Naive thymus-derived CD8-positive, alpha-beta T cell (primary cell): Measurements from ENCODE around the gene LRRC4B. TPM values are rescaled to one million over a fixed set of nuclear protein-coding genes. Genes with fewer than 3 reads are reported as not detected.

Source experiments
- ATAC-seq, 2 donors: fragments of 150-1000 bp; cut with Tn5 transposase in 1 of 2; sonication (Bioruptor Pico), chemical (Tn5 transposase) in 1 of 2; 1 replicate in 1 of 2; 2 replicates in 1 of 2; pipeline ENCODE4 v1.10.0; 2021; ENCODE audit warnings: mild to moderate bottlenecking in 2 of 2, moderate library complexity in 2 of 2
- POLR2A ChIA-PET: fragments of 350-600 bp; sonication (Branson Sonifier 250); formaldehyde crosslinking; loops from one replicate; lab custom pipeline; 2021; ENCODE audit warnings: antibody characterized with exemption; lab: Charles Lee
- DNase-seq, 10 donors: peaks; one replicate each; pipeline versions ENCODE4 v3.0.0 to v3.0.0-alpha.2; 2020 to 2022
- H3K27ac Mint-ChIP-seq, 10 donors: one replicate each; pipeline ENCODE4 v1.8.0; 2020 to 2022; ENCODE audit warnings: mild to moderate bottlenecking in 10 of 10, mixed read lengths in 10 of 10, moderate library complexity in 4 of 10, inconsistent platforms in 1 of 10
- H3K27me3 Mint-ChIP-seq, 5 donors: one replicate each; pipeline ENCODE4 v1.8.0; 2021 to 2022; ENCODE audit warnings: mixed read lengths in 5 of 5
- H3K36me3 Mint-ChIP-seq, 3 donors: one replicate each; pipeline ENCODE4 v1.8.0; 2020 to 2022; ENCODE audit warnings: mixed read lengths in 3 of 3, mild to moderate bottlenecking in 2 of 3, inconsistent platforms in 1 of 3
- H3K4me1 Mint-ChIP-seq, 4 donors: one replicate each; pipeline ENCODE4 v1.8.0; 2021 to 2022; ENCODE audit warnings: mixed read lengths in 4 of 4
- H3K4me3 Mint-ChIP-seq, 10 donors: one replicate each; pipeline ENCODE4 v1.8.0; 2020 to 2022; ENCODE audit warnings: mild to moderate bottlenecking in 10 of 10, mixed read lengths in 10 of 10, moderate library complexity in 6 of 10, inconsistent platforms in 1 of 10
- H3K9me3 Mint-ChIP-seq, 9 donors: one replicate each; pipeline ENCODE4 v1.8.0; 2020 to 2022; ENCODE audit warnings: mixed read lengths in 9 of 9, mild to moderate bottlenecking in 3 of 9, inconsistent platforms in 1 of 9, moderate library complexity in 1 of 9
- polyA plus RNA-seq, 3 donors: library from polyadenylated mRNA; unstranded; fragments of 300-500 nt; fragmentation: Illumina TruSeq; gene quantifications; one replicate each; pipeline ENCODE4 v1.2.3, GENCODE V29; 2021
- total RNA-seq, 8 experiments: library from RNA in 2 of 8; stranded (reverse) in 2 of 8; gene quantifications; one replicate each; pipeline ENCODE4 v1.2.3 and lab custom pipeline; 2021 to 2026

LRRC4B gene
- total and polyA plus RNA-seq, 5 experiments from 2014 or later, result not detected

DNA sequence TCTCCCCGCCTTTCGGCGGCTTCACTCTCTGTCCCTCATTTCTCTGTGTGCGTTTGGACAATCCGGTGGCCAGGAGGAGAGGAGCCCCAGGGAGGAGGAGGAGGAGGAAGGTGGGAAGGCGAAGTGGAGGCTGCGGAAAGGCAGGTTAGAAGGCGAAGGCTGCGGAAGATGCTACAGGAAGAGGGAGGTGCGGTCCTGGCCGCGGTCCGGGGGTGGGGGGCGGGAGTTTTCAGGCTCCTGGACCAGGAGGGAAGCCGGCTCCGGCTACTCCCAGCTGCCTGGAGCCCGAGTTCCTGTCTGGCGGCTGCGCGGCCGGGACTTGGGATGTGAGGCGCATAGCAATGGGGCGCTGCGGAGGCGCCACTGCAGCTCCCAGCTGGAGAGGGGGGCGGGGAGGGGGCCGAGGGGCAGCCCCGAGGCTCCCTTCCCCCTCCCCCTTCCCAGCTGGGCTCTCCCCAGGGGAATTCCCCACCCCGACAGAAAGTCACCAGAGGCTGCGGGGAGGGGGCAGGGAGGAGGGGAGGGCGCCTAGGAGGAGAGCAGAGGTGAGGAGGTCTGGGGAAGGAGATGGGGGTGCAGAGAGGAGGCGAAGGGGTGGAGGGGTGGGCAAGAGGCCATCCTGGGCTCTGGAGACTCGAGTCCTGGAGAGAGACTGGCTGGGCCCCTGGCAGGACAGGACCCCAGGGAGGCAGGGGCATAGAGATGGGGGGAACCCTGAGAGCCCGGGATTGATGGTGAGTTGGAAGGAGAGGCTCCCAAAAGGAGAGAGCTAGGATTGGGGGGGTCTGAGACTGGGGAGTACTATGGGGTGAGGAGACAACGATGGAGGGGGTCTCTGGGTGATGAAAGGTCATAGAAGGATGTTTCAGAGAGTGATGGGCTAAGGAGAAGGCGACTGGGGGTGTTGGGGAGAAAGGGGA is 2.0 kb downstream of the LRRC4B start:
- peaks cover 0 to 2% (median 0%) of the 10 kb centered on the region in 3 donors for H3K36me3 Mint-ChIP-seq
- no peak for ATAC-seq
- H3K4me3 Mint-ChIP-seq, result peak overlapping the region in 5 of 10 donors; percentile 22 to 74 (median 41)
- H3K4me1 Mint-ChIP-seq, result peaks cover 6 to 21% (median 13%) of the 10 kb centered on the region in 4 donors
- POLR2A ChIA-PET, result no interaction called here
- H3K9me3 Mint-ChIP-seq, result peaks cover 0 to 2% (median 0%) of the 10 kb centered on the region in 9 donors
- peaks cover 28 to 82% (median 65%) of the 10 kb centered on the region in 5 donors for H3K27me3 Mint-ChIP-seq
- no peak overlapping the region for H3K27ac Mint-ChIP-seq
- no peak for DNase-seq

DNA sequence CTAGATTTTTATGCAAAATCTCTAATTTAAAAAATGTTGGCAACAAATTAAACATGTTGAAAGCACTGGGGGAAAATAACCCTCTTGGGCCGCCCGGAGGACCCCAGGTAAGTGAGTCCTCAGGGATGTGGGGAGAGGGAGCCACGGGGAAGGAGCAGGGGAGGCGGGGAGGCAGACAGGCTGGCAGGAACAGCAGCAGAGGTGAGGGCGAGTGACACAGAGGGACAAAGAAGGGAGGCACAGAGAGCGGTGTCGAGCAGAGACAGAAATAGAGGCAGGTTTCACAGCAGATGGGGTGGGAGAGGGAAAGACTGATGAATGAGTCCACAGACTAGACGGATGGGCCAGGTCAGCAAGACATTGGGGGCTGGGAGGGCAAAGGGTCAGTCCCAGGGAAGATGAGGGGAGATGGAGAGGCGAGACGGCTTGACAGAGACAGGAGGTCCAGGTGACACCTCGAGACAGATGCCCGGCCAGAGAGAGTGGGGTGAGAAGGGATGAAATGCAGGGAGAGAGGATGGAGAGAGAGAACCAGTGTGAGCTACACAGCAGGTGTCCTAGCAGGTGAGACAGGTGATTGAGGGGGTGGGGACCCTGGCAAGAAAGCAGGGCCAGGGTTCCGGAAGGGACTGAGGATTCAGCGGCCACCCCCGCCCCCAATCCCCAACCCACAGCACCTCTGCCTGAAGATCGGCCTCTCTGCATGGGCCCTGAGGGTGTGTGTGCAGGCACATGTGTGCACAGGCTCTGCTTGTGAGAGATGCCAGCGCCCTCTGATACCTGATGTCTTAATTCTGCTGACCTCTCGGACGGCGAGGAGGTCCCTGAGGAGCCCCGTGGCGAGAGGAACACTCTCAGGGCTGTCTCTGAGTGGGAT is 3.8 kb downstream of the LRRC4B start:
- Mint-ChIP-seq H3K9me3 (peaks cover 0 to 2% (median 0%) of the 10 kb centered on the region in 9 donors), H3K27ac (peak overlapping the region in 1 of 10 donors; percentile 5), H3K4me1 (peaks cover 6 to 21% (median 13%) of the 10 kb centered on the region in 4 donors), H3K36me3 (peaks cover 0 to 2% (median 0%) of the 10 kb centered on the region in 3 donors), H3K4me3 (no peak overlapping the region), H3K27me3 (peaks cover 27 to 72% (median 54%) of the 10 kb centered on the region in 5 donors)
- POLR2A ChIA-PET, result no interaction called here
- no peak for DNase-seq
- no peak for ATAC-seq

DNA sequence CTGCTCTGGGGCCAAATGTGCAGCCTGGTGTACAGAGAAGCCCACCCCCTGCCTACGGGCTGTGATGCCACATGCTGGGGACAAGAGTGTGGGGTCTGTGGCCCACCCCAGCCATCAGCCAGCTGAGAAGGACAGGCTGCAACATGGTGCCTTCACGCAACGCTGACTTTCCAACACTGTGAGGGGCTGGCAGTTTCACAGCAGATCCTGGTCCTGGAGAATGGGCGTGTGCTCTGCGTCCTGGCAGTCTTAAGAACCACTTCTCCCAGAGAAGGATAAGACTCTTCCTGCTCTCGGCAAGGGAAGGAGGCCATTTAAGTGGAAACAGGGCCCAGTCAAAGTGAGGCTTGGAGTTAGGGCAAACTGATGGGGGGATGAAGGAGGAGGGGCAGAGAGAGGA is 4.6 kb downstream of the LRRC4B start:
- ATAC-seq, result no peak
- H3K4me3 Mint-ChIP-seq, result no peak overlapping the region
- POLR2A ChIA-PET, result no interaction called here
- no peak for DNase-seq
- H3K36me3 Mint-ChIP-seq, result peaks cover 0 to 5% (median 0%) of the 10 kb centered on the region in 3 donors
- peaks cover 27 to 74% (median 50%) of the 10 kb centered on the region in 5 donors for H3K27me3 Mint-ChIP-seq
- H3K27ac Mint-ChIP-seq, result peak overlapping the region in 1 of 10 donors; percentile 83
- peaks cover 6 to 21% (median 13%) of the 10 kb centered on the region in 4 donors for H3K4me1 Mint-ChIP-seq
- H3K9me3 Mint-ChIP-seq, result peaks cover 0 to 2% (median 0%) of the 10 kb centered on the region in 9 donors

DNA sequence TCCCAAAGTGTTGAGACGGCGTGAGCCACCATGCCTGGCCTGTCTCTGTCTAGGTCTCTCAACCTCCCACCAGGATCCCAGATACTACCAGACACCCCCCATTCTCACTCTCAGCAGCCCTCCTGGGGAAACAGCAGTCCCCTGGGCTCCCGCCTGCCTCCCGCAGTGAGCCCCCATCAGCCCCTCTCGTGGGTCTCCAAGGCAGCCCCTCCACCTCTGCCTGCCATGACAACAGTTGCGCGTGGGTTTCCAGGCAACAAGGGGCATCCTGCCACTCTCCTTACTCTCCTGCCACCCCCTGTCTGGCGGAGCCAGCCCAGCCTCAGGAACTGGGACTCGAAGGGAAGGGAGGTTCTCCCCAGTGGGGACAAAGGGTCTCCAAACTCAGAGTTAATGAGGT is 5.2 kb downstream of the LRRC4B start:
- H3K27me3 Mint-ChIP-seq, result peaks cover 30 to 79% (median 53%) of the 10 kb centered on the region in 5 donors
- peaks cover 0 to 2% (median 0%) of the 10 kb centered on the region in 9 donors for H3K9me3 Mint-ChIP-seq
- POLR2A ChIA-PET, result interaction anchor here (0.5 kb wide), 1 partner anchor 219 kb away, joined by 4 read pairs; no protein-coding TSS in a partner anchor
- H3K4me1 Mint-ChIP-seq, result peaks cover 6 to 21% (median 13%) of the 10 kb centered on the region in 4 donors
- H3K4me3 Mint-ChIP-seq, result no peak overlapping the region
- DNase-seq, result no peak
- no peak overlapping the region for H3K27ac Mint-ChIP-seq
- ATAC-seq, result no peak
- H3K36me3 Mint-ChIP-seq, result peaks cover 0 to 5% (median 0%) of the 10 kb centered on the region in 3 donors

DNA sequence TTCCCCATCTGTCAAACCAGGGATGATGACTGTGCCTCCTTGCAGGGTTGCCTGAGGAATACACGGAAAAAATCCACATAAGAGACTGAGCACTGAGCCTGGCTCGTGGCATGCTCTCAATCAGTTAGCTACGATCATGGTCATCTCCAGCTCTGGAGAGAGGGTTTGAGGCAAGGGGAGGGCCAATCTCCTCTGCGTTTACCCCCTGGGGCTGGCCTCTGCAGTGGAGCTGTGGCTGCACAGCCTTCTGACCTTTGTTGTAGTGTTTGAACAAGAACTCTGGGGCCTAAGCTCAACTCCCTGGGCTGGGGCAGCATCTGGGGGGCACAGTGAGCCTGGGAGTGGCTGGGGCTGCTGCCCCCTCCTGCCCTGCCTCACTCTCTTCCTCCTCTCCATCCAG is 5.9 kb downstream of the LRRC4B start:
- Mint-ChIP-seq H3K4me1 (peaks cover 6 to 21% (median 13%) of the 10 kb centered on the region in 4 donors), H3K27me3 (peaks cover 34 to 82% (median 56%) of the 10 kb centered on the region in 5 donors), H3K9me3 (peaks cover 0 to 2% (median 0%) of the 10 kb centered on the region in 9 donors), H3K27ac (no peak overlapping the region), H3K4me3 (no peak overlapping the region), H3K36me3 (peaks cover 0 to 5% (median 0%) of the 10 kb centered on the region in 3 donors)
- POLR2A ChIA-PET, result interaction anchor here (0.5 kb wide), 1 partner anchor 219 kb away, joined by 4 read pairs; no protein-coding TSS in a partner anchor
- no peak for ATAC-seq
- DNase-seq, result no peak

DNA sequence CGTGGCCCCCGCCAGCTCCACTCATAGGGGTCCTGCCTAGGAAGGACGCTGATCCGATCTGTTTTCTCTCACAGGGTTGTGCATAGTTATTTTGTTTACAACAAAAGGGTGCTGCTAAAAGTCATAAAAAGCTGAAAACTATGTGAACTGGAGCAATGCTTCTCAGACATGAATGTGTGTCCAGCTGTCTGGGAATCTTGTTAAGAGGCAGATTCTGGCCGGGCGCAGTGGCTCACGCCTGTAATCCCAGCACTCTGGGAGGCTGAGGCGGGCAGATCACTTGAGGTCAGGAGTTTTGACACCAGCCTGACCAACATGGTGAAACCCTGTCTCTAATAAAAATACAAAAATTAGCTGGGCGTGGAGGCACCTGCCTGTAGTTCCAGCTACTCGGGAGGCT is 8.6 kb downstream of the LRRC4B start:
- Mint-ChIP-seq H3K36me3 (peaks cover 0 to 3% (median 0%) of the 10 kb centered on the region in 3 donors), H3K4me3 (no peak overlapping the region), H3K9me3 (peaks cover 0 to 2% (median 0%) of the 10 kb centered on the region in 9 donors), H3K27ac (no peak overlapping the region), H3K27me3 (peaks cover 24 to 81% (median 53%) of the 10 kb centered on the region in 5 donors), H3K4me1 (peaks cover 8 to 15% (median 8%) of the 10 kb centered on the region in 4 donors)
- POLR2A ChIA-PET, result no interaction called here
- no peak for ATAC-seq
- DNase-seq, result no peak

DNA sequence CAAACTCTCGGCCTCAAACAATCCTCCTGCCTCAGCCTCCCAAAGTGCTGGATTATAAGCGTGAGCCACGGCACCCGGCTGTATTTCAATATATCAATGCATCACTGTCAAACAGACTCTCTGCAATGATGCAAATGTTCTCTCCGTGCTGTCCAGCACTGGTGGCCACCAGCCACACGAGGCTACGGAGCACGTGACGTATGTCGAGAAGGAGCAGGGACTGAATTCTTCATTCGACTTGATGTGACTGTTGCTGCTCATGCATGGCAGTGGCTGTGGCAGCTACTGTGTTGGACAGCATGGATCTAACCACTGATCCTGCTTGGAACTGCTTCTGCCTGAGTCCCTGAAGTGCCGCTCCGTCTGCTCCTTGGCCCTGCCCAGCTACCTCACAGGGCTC is 9.8 kb downstream of the LRRC4B start:
- H3K27me3 Mint-ChIP-seq, result peaks cover 22 to 79% (median 50%) of the 10 kb centered on the region in 5 donors
- H3K27ac Mint-ChIP-seq, result no peak overlapping the region
- peaks cover 5 to 15% (median 7%) of the 10 kb centered on the region in 4 donors for H3K4me1 Mint-ChIP-seq
- H3K4me3 Mint-ChIP-seq, result no peak overlapping the region
- POLR2A ChIA-PET, result no interaction called here
- no peak for ATAC-seq
- peaks cover 0 to 3% (median 0%) of the 10 kb centered on the region in 3 donors for H3K36me3 Mint-ChIP-seq
- DNase-seq, result no peak
- H3K9me3 Mint-ChIP-seq, result no peaks in the 10 kb centered on the region

DNA sequence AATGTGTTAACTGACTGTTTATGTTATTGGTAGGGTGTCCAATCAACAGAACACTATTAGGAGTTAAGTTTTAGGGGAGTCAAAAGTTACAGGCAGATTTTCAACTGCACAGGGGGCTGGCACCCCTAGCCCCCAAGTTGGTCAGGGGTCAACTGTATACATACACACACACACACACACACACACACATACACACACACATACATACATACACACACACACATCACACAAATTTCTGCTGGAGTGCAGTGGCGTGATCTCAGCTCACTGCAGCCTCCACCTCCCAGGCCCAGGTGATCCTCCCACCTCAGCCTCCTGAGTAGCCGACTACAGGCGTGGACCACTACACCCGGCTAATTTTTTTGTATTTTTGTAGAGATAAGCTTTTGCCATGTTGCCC is 10.2 kb downstream of the LRRC4B start:
- no peak overlapping the region for H3K27ac Mint-ChIP-seq
- peak overlapping the region in 1 of 10 donors; percentile 22 for H3K4me3 Mint-ChIP-seq
- H3K36me3 Mint-ChIP-seq, result peaks cover 0 to 3% (median 0%) of the 10 kb centered on the region in 3 donors
- ATAC-seq (no peak), DNase-seq (no peak)
- H3K4me1 Mint-ChIP-seq, result peaks cover 5 to 18% (median 8%) of the 10 kb centered on the region in 4 donors
- peaks cover 26 to 79% (median 50%) of the 10 kb centered on the region in 5 donors for H3K27me3 Mint-ChIP-seq
- no peaks in the 10 kb centered on the region for H3K9me3 Mint-ChIP-seq
- POLR2A ChIA-PET, result no interaction called here

DNA sequence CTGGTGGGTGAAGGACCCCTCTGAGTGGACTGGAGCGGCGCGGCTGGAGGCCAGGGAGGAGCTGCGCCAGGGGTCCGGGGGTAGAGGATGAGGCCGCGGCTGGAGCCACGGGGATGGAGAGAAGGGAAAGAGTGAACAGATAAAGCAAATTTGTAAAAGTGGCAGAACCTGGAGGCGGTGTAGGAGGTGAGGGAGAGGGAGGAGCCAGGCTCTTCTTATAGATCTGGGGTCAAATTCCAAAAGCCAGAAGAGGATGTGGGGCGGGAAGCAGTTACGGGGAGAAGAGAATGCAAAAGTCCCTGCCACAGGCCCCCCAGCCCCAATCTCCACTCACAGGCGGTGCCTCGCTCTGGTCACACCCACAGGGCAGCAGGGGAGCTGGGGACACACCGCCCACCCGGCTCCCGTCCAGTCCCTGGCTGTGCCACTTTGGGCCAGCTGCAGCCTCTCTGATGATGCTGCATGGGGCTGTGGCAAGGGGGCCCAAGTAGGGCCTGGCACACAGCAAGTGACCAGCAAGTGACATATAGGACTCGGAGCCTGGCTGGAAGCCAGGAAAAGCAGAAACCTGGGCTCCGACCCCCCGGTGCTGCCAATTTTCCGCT is 11.1 kb downstream of the LRRC4B start:
- peak overlapping the region in 5 of 10 donors; percentile 39 to 89 (median 80) for H3K4me3 Mint-ChIP-seq
- peaks cover 35 to 80% (median 50%) of the 10 kb centered on the region in 5 donors for H3K27me3 Mint-ChIP-seq
- POLR2A ChIA-PET, result no interaction called here

DNA sequence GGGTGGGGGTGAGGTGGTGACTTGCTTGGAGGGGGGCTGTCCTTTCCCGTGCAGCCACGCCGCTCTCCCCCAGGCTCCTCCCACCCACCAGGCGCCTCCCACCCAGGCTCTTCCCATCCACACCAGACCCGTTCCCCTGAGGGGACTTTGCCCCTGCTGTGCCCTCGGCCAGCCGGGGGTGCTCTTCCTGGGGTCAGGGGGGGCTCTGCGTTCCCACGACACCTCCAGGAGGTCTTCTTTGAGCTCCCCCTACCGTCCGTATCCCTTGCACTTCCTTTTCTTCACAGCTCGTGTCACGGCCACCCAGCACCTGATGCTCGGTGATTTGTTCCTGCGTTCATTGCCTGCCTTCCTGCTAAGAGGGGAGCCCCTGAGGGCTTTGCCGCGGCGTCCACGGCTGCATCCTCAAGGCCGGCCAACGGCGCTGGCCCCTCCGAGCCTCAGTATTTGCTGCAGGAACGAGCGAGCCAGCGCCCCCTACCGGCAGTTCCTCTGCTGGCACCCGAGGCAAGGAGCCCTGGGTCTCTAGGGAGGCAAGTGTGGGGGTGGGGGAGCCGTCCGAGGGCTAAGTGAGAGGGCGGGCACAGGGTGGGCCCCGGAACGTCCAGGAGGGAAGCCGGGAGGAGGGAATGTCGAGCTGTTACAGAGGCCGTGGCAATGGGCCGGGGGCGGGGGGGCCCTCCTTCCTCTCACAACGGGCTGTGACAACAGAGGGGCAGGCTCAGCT is 11.8 kb downstream of the LRRC4B start:
- ATAC-seq (peak; percentile 82 to 89), DNase-seq (peak; percentile 48 to 84 (median 72))
- Mint-ChIP-seq H3K27ac (peak overlapping the region in 2 of 10 donors; percentile 78 to 95), H3K4me1 (peaks cover 10 to 34% (median 14%) of the 10 kb centered on the region in 4 donors), H3K27me3 (peaks cover 38 to 81% (median 53%) of the 10 kb centered on the region in 5 donors), H3K36me3 (peaks cover 0 to 9% (median 0%) of the 10 kb centered on the region in 3 donors), H3K4me3 (peak overlapping the region; percentile 80 to 98 (median 89)), H3K9me3 (no peaks in the 10 kb centered on the region)
- POLR2A ChIA-PET, result no interaction called here

More for the DNA sequence above, 11.1 kb downstream of the LRRC4B start:
- H3K36me3 Mint-ChIP-seq, result peaks cover 0 to 6% (median 0%) of the 10 kb centered on the region in 3 donors
- ATAC-seq (no peak), DNase-seq (no peak)
- no peaks in the 10 kb centered on the region for H3K9me3 Mint-ChIP-seq
- no peak overlapping the region for H3K27ac Mint-ChIP-seq
- H3K4me1 Mint-ChIP-seq, result peaks cover 8 to 27% (median 11%) of the 10 kb centered on the region in 4 donors
